Epidermal melanocyte (primary cell): ENCODE results near the gene FAM76B.

Experiments
- DNase-seq: peaks from one replicate; pipeline ENCODE4 v3.0.0; 2011; ENCODE audit warnings: low spot score; ENCODE audit not compliant: insufficient read length

The FAM76B gene

DNA sequence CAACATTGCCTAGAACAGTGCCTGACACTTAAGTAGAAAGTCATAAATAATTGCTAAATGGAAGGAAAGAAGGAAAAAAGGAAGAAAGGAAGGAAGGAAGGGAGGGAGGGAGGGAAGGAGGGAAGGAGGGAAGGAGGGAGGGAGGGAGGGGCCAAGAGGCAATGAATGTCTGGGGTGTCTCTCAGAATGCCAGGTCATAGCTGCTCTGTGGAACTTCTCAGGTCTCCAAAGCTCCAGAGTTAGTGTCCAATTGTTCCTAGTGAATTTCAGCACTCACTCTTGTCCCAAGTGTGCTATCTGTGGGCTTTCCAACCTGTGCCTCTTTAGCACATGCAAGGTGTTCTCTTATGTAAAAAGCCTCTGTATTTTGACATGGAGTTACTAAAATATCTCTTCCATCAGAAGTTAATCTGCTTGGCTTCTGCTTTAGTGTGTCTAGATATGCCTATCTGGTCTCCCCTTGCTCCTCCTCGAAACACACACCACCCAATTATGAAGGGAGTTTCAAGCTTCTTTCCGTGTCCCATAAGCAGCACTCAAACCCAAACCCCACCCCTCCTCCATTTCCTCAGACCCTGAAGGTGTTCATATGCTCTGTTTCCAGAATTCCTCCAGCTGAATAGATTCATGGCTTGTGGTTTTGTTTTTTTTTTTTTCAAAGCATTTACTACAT lies 56.5 kb downstream of the FAM76B start:
- DNase-seq: no peak

DNA sequence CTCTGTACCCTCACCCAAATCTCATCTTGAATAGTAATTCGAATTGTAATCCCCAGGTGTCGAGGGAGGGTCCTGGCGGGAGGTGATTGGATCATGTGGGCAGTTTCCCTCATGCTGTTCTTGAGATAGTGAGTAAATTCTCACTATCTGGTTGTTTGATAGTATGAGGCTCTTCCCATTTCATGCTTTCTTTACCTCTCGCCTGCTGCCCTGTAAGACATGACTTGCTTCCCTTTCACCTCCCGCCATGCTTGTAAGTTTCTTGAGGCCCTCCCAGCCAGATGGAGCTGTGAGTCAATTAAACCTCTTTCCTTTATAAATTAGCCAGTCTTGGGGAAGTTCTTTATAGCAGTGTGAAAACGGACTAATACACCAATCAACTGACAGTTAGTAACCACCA lies 60.1 kb downstream of the FAM76B start:
- no peak for DNase-seq

DNA sequence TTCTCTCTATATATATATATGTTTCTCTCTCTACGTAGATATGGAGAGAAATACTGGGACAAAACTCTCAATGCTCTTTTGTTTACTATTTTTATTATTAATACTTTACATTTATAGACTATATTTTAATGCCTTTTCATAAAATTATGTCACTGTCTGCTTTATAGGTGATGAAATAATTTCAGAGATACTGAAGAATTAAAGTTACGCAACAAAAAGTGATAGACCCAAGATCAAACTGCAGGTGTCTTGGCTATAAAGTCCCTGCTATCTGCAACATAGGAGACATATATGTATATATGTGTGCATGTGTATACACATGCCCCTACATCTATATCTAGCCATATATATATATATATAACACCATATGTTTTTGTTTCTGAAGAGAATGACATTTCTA lies 60.8 kb downstream of the FAM76B start:
- DNase-seq: no peak

DNA sequence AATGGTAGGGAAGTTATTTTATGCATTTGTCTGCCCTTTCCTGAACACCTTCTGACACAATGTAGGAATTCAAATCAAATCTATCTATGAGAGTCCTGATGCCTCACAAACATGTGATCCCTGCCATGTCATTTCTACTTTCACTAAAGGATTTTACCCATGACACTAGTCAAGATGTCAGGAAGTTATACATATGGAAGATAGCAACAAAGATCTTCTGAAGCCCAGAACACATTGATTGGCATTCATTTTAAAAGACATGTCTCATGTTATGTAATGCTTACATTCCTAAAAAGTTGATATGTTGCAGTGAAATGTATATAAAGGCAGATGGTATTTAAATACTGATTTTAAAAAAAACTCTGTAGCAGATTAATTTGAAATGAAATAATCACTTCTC lies 61.5 kb downstream of the FAM76B start:
- no peak for DNase-seq

DNA sequence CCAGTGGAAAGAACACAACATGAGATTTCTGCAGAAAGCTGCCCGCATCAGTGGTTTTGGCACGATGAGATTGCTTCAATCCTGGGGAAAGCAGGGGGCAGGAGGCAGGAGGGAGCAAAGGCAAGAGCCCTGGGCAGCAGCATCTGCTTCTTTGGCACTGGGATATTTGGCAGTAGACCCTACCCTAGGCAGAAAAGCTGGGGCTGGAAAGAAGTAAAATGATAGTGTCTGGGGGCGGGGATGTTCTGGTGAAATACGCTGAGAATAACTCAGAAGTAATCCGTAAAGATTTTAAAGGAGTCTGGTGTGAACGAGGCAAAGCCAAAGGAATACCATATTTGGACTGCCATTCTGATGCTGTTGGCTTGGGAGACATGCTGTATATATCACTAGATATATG lies 62.0 kb downstream of the FAM76B start:
- DNase-seq: no peak

DNA sequence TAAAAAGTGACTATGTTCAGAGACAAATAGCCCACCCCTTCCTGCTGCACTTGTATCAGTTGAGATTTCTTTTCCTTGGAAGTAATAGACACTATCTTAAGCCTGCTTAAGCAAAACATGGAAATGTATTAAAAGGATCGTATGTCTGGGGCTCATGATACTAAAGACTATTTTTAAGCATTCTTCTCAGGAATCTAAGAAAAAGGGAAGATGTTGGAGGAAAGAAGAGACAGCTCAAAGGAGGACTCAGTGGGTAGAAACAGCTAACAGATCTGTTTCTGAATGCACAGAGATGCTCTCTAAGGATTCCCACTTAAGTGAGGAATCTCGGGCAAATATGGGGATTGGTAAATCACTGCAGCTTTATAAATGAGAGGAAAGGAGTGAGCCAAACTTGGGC lies 62.5 kb downstream of the FAM76B start:
- no peak for DNase-seq

DNA sequence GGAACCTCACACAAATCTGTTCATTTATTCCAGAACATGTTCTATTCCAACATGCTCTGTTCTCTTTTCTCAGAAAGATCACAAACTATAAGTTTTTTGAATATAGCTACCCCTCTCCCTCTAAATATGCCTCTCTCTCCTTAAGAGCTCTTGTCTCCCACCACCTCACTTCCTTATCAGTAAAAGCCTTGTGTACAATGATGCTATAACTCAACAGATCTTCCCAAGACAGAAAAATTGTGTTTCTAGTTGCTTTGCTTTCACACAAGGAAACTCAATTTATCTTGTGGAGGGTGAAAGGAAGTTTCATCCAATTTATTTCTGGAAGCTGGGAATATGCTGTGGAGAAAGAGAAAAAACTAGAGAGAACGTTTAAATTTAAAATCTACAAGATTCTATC lies 64.4 kb downstream of the FAM76B start:
- no peak for DNase-seq

DNA sequence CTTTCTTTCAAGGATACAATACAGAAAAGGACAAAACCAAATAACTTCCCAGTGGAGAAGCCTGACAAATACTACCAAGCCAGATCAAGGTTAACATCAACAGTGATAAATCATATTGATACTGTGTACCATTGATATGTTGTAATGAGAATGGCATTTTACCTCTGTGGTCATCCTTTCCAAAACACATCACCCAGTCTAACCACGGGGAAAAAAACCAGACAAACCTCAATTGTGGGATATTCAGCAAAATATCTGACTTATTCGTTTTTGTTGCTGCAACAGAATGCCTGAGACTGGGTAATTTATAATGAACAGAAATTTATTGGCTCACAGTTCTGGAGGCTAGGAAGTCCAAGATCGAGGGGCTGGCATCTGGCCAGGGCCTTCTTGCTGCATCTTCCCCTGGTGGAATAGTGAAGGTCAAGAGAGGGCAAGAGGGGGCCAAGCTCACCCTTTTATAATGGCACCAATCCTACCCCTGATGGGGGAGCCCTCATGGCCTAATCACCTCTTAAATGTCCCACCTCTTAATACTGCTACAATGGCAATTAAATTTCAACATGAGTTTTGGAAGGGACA lies 66.1 kb downstream of the FAM76B start:
- DNase-seq: no peak

DNA sequence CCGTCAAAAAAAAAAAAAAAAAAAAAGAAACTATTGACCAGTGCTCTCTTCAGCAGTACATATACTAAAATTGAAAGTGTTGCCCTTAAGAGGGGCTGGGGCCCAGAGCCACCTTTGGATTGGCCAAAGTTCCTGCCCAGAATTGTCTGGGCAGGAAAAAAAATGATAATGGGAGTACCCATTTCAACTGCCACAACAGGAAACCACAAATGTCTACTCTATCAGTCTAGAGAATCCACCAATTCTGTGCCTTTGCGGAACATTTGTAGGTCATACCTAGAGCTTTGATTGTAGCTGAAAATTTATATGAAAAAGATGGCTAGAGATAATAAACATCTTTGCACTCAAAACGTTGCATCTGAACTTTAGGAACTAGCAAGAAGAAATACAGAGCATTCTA lies 69.4 kb downstream of the FAM76B start:
- DNase-seq: no peak
